ENCODE measurements around the gene EWSR1. TPM values are rescaled to one million over a fixed set of nuclear protein-coding genes. Genes with fewer than 3 reads are reported as not detected.
A peak's percentile ranks its signal among the peaks of the same experiment; 100 is the strongest.

The EWSR1 gene
- total RNA-seq, 2 experiments from 2014 or later, result 284 to 302 TPM

Small RNAs within 50 kb of the gene (microRNA-seq; reads per million reads assigned to microRNA genes)
- 141 reads per million, percentile 59 among the genes with 10 or more reads in this experiment for gene MIR3653

Other genes with a start within 250 kb of the EWSR1 start
- gene C22orf31, start 206.4 kb upstream of the EWSR1 start, total RNA-seq, result not detected
- under 1 TPM; 0.19 to 0.26 TPM for gene KREMEN1, start 195.2 kb upstream of the EWSR1 start, total RNA-seq
- gene EMID1, start 62.4 kb upstream of the EWSR1 start, total RNA-seq, result not detected
- 10 to 100 TPM; 27.5 to 30.1 TPM for gene RHBDD3, start 287 bp upstream of the EWSR1 start, total RNA-seq
- 1 to 10 TPM; 8.1 to 9.3 TPM for gene GAS2L1, start 38.4 kb downstream of the EWSR1 start, total RNA-seq
- gene RASL10A, start 47.4 kb downstream of the EWSR1 start, total RNA-seq, result 1 to 10 TPM in 1 of 2 experiments, under 1 TPM in 1; 0.80 to 1.1 TPM
- 10 to 100 TPM; 61.2 to 63.7 TPM for gene AP1B1, start 120.3 kb downstream of the EWSR1 start, total RNA-seq
- not detected for gene RFPL1, start 170.3 kb downstream of the EWSR1 start, total RNA-seq
- 1 to 10 TPM; 1.8 TPM for gene NEFH, start 211.9 kb downstream of the EWSR1 start, total RNA-seq

All from activated naive CD8-positive, alpha-beta T cell treated with anti-CD3 and anti-CD28 coated beads, Interleukin-2, amount 10 ng/mL, durations not matched to agents 7 days and 5 days (primary cell).